ENCODE results near the gene CD300A. TPM values are rescaled to one million over a fixed set of nuclear protein-coding genes. Genes with fewer than 3 reads are reported as not detected.
"Not testable (repeated sequence)": the region's sequence is repeated elsewhere in the genome, so short reads cannot be mapped to it uniquely, and the experiment has no call there.

Gene CD300A
- total RNA-seq, 1 experiment from 2014 or later, result 0.45 TPM

DNA sequence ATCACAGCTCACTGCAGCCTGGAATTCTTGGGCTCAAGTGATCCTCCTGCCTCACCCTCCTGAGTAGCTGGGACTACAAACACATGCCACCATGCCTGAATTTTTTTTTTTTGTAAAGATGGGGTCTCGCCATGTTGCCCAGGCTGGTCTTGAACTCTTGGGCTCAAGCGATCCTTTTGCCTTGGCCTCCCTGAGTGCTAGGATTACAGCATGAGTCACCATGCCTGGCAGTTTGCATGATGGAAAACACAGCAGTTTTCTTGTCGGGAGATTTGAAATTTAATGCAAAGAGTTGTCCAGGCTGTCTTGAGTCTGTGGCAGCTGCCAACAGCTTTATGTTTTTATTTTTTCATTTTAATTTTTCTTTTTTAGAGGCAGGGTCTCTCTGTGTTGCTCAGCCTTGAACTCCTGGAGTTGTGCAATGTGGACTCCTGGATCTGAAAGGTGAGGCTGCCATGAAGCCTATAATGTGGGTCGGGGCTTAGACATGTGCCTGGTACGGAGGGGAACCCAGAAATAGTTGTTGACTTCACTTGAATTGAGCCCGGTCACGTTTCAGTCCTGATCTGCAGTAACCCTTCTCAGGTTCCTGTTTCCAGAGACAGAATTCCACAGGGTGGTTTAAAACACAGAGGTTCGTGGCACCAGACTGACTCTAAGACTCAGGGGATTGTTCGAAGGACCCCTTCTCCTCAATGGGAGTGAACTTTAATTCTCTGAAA lies 18.7 kb downstream of the CD300A start:
- no peaks in the 10 kb centered on the region for H3K36me3 Mint-ChIP-seq (ENCODE audit: insufficient read depth, unreplicated experiment)
- H3K27ac Mint-ChIP-seq (ENCODE audit: unreplicated experiment), result no peak overlapping the region
- TF ChIP-seq, protein P1, sequence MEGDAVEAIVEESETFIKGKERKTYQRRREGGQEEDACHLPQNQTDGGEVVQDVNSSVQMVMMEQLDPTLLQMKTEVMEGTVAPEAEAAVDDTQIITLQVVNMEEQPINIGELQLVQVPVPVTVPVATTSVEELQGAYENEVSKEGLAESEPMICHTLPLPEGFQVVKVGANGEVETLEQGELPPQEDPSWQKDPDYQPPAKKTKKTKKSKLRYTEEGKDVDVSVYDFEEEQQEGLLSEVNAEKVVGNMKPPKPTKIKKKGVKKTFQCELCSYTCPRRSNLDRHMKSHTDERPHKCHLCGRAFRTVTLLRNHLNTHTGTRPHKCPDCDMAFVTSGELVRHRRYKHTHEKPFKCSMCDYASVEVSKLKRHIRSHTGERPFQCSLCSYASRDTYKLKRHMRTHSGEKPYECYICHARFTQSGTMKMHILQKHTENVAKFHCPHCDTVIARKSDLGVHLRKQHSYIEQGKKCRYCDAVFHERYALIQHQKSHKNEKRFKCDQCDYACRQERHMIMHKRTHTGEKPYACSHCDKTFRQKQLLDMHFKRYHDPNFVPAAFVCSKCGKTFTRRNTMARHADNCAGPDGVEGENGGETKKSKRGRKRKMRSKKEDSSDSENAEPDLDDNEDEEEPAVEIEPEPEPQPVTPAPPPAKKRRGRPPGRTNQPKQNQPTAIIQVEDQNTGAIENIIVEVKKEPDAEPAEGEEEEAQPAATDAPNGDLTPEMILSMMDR (IDR thresholded peaks at IDR 0.05; ENCODE audit: unreplicated experiment), result no peak
- DNase-seq, result no peak
- H3K4me1 Mint-ChIP-seq (ENCODE audit: low read depth, unreplicated experiment), result no peaks in the 10 kb centered on the region
- H3K27me3 Mint-ChIP-seq (ENCODE audit: unreplicated experiment), result peaks cover 89% of the 10 kb centered on the region
- peaks cover 3% of the 10 kb centered on the region for H3K9me3 Mint-ChIP-seq (ENCODE audit: low read depth, unreplicated experiment)
- H3K4me3 Mint-ChIP-seq (ENCODE audit: low read depth, unreplicated experiment), result no peak overlapping the region
- BruUV-seq (replicated peaks), result no TSS peak
- CTCF ChIA-PET, result interaction anchor here (0.5 kb wide), 1 partner anchor 10 kb away, joined by 5 read pairs; no protein-coding TSS in a partner anchor
- intact Hi-C loops (cut with micrococcal nuclease; ENCODE audit: unreplicated experiment), result no loop called here

GRCh38 chr17:74485841-74486240 lies 19.4 kb downstream of the CD300A start:
- H3K36me3 Mint-ChIP-seq (ENCODE audit: insufficient read depth, unreplicated experiment), result no peaks in the 10 kb centered on the region
- TF ChIP-seq, protein P1 (IDR thresholded peaks at IDR 0.05; ENCODE audit: unreplicated experiment), result no peak
- peaks cover 3% of the 10 kb centered on the region for H3K9me3 Mint-ChIP-seq (ENCODE audit: low read depth, unreplicated experiment)
- no peaks in the 10 kb centered on the region for H3K4me1 Mint-ChIP-seq (ENCODE audit: low read depth, unreplicated experiment)
- no peak overlapping the region for H3K27ac Mint-ChIP-seq (ENCODE audit: unreplicated experiment)
- BruUV-seq (replicated peaks), result no TSS peak
- H3K27me3 Mint-ChIP-seq (ENCODE audit: unreplicated experiment), result peaks cover 89% of the 10 kb centered on the region
- no peak overlapping the region for H3K4me3 Mint-ChIP-seq (ENCODE audit: low read depth, unreplicated experiment)
- intact Hi-C loops (cut with micrococcal nuclease; ENCODE audit: unreplicated experiment), result no loop called here
- CTCF ChIA-PET, result no interaction called here
- DNase-seq, result no peak

DNA sequence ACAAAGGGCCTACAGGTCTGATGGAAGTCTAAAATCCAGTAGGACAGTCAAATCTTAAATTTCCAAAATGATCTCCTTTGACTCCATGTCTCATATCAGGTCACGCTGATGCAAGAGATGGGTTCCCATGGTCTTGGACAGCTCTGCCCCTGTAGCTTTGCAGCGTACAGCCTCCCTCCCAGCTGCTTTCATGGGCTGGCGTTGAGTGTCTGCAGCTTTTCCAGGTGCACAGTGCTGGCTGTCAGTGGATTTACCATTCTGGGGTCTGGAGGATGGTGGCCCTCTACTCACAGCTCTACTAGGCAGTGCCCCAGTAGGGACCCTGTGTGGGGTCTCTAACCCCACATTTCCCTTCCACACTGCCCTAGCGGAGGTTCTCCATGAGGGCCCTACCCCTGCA lies 21.8 kb downstream of the CD300A start:
- DNase-seq; H3K4me1 Mint-ChIP-seq (ENCODE audit: low read depth, unreplicated experiment); H3K9me3 Mint-ChIP-seq (ENCODE audit: low read depth, unreplicated experiment); CTCF ChIA-PET; H3K4me3 Mint-ChIP-seq (ENCODE audit: low read depth, unreplicated experiment); H3K27ac Mint-ChIP-seq (ENCODE audit: unreplicated experiment); intact Hi-C loops (cut with micrococcal nuclease; ENCODE audit: unreplicated experiment); H3K36me3 Mint-ChIP-seq (ENCODE audit: insufficient read depth, unreplicated experiment); BruUV-seq (replicated peaks): not testable (repeated sequence)
- H3K27me3 Mint-ChIP-seq (ENCODE audit: unreplicated experiment), result peaks cover 76% of the 10 kb centered on the region

- BruUV-seq (replicated peaks), result no TSS peak
- intact Hi-C loops (cut with micrococcal nuclease; ENCODE audit: unreplicated experiment), result loop anchor here (5.0 to 10.0 kb wide), 2 partner anchors 33 to 196 kb away; no protein-coding TSS in a partner anchor
- Mint-ChIP-seq H3K27me3 (ENCODE audit: unreplicated experiment) (peaks cover 76% of the 10 kb centered on the region), H3K4me1 (ENCODE audit: low read depth, unreplicated experiment) (no peaks in the 10 kb centered on the region), H3K36me3 (ENCODE audit: insufficient read depth, unreplicated experiment) (no peaks in the 10 kb centered on the region), H3K4me3 (ENCODE audit: low read depth, unreplicated experiment) (no peak overlapping the region), H3K9me3 (ENCODE audit: low read depth, unreplicated experiment) (peaks cover 3% of the 10 kb centered on the region), H3K27ac (ENCODE audit: unreplicated experiment) (no peak overlapping the region)
- DNase-seq, result no peak
- TF ChIP-seq, protein P1 (IDR thresholded peaks at IDR 0.05; ENCODE audit: unreplicated experiment), result no peak
- CTCF ChIA-PET, result interaction anchor here (1.0 kb wide), 1 partner anchor 123 kb away, joined by 3 read pairs; the partner anchor contains the start of gene GPR142
Observed at GRCh38 chr17:74490716-74491115, 24.3 kb downstream of the CD300A start.

DNA sequence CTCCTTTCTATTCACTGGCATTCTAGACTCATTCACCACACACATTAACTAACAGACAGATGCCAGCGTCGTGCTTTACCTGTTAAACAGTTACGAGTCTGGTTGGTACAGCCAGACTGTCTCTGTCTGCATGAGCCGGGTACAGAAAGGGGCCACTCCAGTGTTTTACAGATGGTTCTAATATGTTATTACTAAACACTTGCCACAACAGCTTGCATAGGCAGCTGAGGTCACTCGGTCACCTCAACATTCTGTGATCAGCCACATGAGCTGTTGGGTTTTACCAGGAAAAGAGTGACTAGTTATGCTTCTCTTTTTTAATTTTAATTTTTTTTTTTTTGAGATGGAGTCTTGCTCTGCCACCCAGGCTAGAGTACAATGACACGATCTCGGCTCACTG lies 25.2 kb downstream of the CD300A start:
- H3K9me3 Mint-ChIP-seq (ENCODE audit: low read depth, unreplicated experiment), result peaks cover 3% of the 10 kb centered on the region
- H3K36me3 Mint-ChIP-seq (ENCODE audit: insufficient read depth, unreplicated experiment), result no peaks in the 10 kb centered on the region
- TF ChIP-seq, protein P1 (IDR thresholded peaks at IDR 0.05; ENCODE audit: unreplicated experiment), result no peak
- intact Hi-C loops (cut with micrococcal nuclease; ENCODE audit: unreplicated experiment), result loop anchor here (2.0 to 10.0 kb wide), 3 partner anchors 34 to 197 kb away; no protein-coding TSS in a partner anchor
- peaks cover 79% of the 10 kb centered on the region for H3K27me3 Mint-ChIP-seq (ENCODE audit: unreplicated experiment)
- no TSS peak for BruUV-seq (replicated peaks)
- H3K4me3 Mint-ChIP-seq (ENCODE audit: low read depth, unreplicated experiment), result no peak overlapping the region
- no peak for DNase-seq
- H3K4me1 Mint-ChIP-seq (ENCODE audit: low read depth, unreplicated experiment), result no peaks in the 10 kb centered on the region
- CTCF ChIA-PET, result interaction anchor here (0.6 kb wide), 2 partner anchors 37 to 48 kb away, joined by 4 read pairs; no protein-coding TSS in a partner anchor
- H3K27ac Mint-ChIP-seq (ENCODE audit: unreplicated experiment), result no peak overlapping the region
